Naive thymus-derived CD8-positive, alpha-beta T cell (primary cell): ENCODE results near the gene NCMAP. TPM values are rescaled to one million over a fixed set of nuclear protein-coding genes. Genes with fewer than 3 reads are reported as not detected.
"Not testable (repeated sequence)": the region's sequence is repeated elsewhere in the genome, so short reads cannot be mapped to it uniquely, and the experiment has no call there.

ENCODE experiments used
- ATAC-seq, 2 donors: fragments of 150-1000 bp; cut with Tn5 transposase in 1 of 2; sonication (Bioruptor Pico), chemical (Tn5 transposase) in 1 of 2; 1 replicate in 1 of 2; 2 replicates in 1 of 2; pipeline ENCODE4 v1.10.0; 2021; ENCODE audit warnings: mild to moderate bottlenecking in 2 of 2, moderate library complexity in 2 of 2
- POLR2A ChIA-PET: fragments of 350-600 bp; sonication (Branson Sonifier 250); formaldehyde crosslinking; loops from one replicate; lab custom pipeline; 2021; ENCODE audit warnings: antibody characterized with exemption; lab: Charles Lee
- DNase-seq, 10 donors: peaks; one replicate each; pipeline versions ENCODE4 v3.0.0 to v3.0.0-alpha.2; 2020 to 2022
- H3K27ac Mint-ChIP-seq, 10 donors: one replicate each; pipeline ENCODE4 v1.8.0; 2020 to 2022; ENCODE audit warnings: mild to moderate bottlenecking in 10 of 10, mixed read lengths in 10 of 10, moderate library complexity in 4 of 10, inconsistent platforms in 1 of 10
- H3K27me3 Mint-ChIP-seq, 5 donors: one replicate each; pipeline ENCODE4 v1.8.0; 2021 to 2022; ENCODE audit warnings: mixed read lengths in 5 of 5
- H3K36me3 Mint-ChIP-seq, 3 donors: one replicate each; pipeline ENCODE4 v1.8.0; 2020 to 2022; ENCODE audit warnings: mixed read lengths in 3 of 3, mild to moderate bottlenecking in 2 of 3, inconsistent platforms in 1 of 3
- H3K4me1 Mint-ChIP-seq, 4 donors: one replicate each; pipeline ENCODE4 v1.8.0; 2021 to 2022; ENCODE audit warnings: mixed read lengths in 4 of 4
- H3K4me3 Mint-ChIP-seq, 10 donors: one replicate each; pipeline ENCODE4 v1.8.0; 2020 to 2022; ENCODE audit warnings: mild to moderate bottlenecking in 10 of 10, mixed read lengths in 10 of 10, moderate library complexity in 6 of 10, inconsistent platforms in 1 of 10
- H3K9me3 Mint-ChIP-seq, 9 donors: one replicate each; pipeline ENCODE4 v1.8.0; 2020 to 2022; ENCODE audit warnings: mixed read lengths in 9 of 9, mild to moderate bottlenecking in 3 of 9, inconsistent platforms in 1 of 9, moderate library complexity in 1 of 9
- polyA plus RNA-seq, 3 donors: library from polyadenylated mRNA; unstranded; fragments of 300-500 nt; fragmentation: Illumina TruSeq; gene quantifications; one replicate each; pipeline ENCODE4 v1.2.3, GENCODE V29; 2021
- total RNA-seq, 8 experiments: library from RNA in 2 of 8; stranded (reverse) in 2 of 8; gene quantifications; one replicate each; pipeline ENCODE4 v1.2.3 and lab custom pipeline; 2021 to 2026

The NCMAP gene
- total and polyA plus RNA-seq, 5 experiments from 2014 or later, result 0.03 to 0.21 (median 0.09) TPM; not detected in 2

DNA sequence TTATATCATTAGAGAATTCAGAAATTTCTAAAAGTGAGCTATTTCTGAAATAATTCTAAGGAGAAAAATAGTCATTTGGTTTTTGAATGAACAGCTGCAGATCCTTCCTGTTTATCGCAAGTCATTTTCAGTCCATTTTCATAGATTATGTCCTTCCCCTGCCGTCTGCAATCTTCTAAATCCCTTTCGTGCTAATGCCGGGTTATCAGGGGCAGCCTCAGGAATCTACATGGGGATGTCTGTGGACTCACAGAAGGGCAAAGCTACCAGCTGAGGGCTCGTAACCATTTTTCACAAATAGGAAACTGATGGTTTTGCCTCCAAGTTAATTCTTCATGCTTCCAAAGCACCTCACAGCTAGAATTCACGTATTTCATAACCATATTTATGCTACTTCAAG is 30.3 kb upstream of the NCMAP start:
- POLR2A ChIA-PET, result interaction anchor here (0.8 to 4.9 kb wide), 6 partner anchors 10 to 324 kb away, joined by 3 to 77 read pairs (median 4); partner anchors contain the start of genes NIPAL3 and RCAN3
- H3K27me3 Mint-ChIP-seq, result no peaks in the 10 kb centered on the region
- peaks cover 0 to 78% (median 13%) of the 10 kb centered on the region in 3 donors for H3K36me3 Mint-ChIP-seq
- H3K4me1 Mint-ChIP-seq, result peaks cover 32 to 71% (median 69%) of the 10 kb centered on the region in 4 donors
- H3K9me3 Mint-ChIP-seq, result no peaks in the 10 kb centered on the region
- no peak for DNase-seq
- H3K4me3 Mint-ChIP-seq, result peak overlapping the region in 9 of 10 donors; percentile 14 to 72 (median 52)
- no peak for ATAC-seq
- peak overlapping the region; percentile 66 to 94 (median 90) for H3K27ac Mint-ChIP-seq

DNA sequence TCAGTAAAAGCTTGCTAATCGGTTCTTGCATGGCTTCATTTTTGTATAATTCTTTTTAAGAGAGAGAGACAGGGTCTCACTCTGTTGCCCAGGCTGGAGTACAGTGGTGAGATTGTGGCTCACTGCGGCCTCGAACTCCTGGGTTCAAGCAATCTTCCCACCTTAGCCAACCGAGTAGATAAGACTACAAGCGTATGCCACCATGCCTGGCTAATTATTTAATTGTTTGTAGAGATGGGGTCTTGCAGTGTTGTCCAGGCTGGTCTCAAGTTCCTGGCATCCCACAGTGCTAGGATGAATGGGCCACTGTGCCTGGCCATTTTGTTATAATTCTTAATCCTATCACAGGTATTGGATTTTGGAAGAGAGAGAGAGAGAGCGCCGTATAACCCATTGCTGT is 29.8 kb upstream of the NCMAP start:
- no peak for ATAC-seq
- peak overlapping the region in 8 of 10 donors; percentile 20 to 72 (median 62) for H3K4me3 Mint-ChIP-seq
- peaks cover 30 to 71% (median 68%) of the 10 kb centered on the region in 4 donors for H3K4me1 Mint-ChIP-seq
- H3K27ac Mint-ChIP-seq, result peak overlapping the region; percentile 66 to 94 (median 90)
- no peaks in the 10 kb centered on the region for H3K27me3 Mint-ChIP-seq
- H3K36me3 Mint-ChIP-seq, result peaks cover 0 to 75% (median 14%) of the 10 kb centered on the region in 3 donors
- POLR2A ChIA-PET, result interaction anchor here (0.8 to 4.9 kb wide), 7 partner anchors 10 to 324 kb away, joined by 3 to 77 read pairs (median 5); partner anchors contain the start of genes NIPAL3 and RCAN3
- no peaks in the 10 kb centered on the region for H3K9me3 Mint-ChIP-seq
- no peak for DNase-seq

DNA sequence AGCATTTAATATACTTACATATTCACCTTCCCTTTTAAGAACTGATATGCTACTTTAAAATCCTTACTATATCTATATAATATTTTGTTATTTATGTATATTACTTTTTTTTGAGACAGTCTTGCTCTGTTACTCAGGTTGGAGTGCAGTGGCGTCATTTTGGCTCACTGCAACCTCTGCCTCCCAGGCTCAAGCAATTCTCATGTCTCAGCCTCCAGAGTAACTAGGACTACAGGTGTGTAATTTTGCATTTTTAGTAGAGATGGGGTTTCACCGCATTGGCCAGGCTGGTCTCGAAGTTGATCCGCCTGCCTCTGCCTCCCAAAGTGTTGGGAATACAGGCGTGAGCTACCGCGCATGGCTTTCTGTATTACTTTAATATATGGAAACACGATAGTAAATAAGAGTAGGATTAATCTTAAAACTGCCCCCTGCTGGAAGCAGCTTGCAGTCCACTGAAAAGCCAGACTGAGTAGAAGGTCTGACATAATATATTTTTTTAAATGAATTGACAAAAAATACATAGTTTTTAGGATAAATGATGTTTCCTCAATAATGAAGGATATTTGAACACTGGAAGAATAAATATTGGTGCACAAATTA is 28.8 kb upstream of the NCMAP start:
- POLR2A ChIA-PET, result interaction anchor here (0.5 to 4.9 kb wide), 8 partner anchors 9 to 112 kb away, joined by 3 to 77 read pairs (median 6); partner anchors contain the start of genes NIPAL3 and RCAN3
- DNase-seq, result peak in 9 of 10 donors; percentile 15 to 76 (median 56)
- Mint-ChIP-seq H3K27ac (peak overlapping the region; percentile 66 to 96 (median 89)), H3K27me3 (no peaks in the 10 kb centered on the region), H3K4me1 (peaks cover 35 to 74% (median 71%) of the 10 kb centered on the region in 4 donors), H3K9me3 (no peaks in the 10 kb centered on the region), H3K36me3 (peaks cover 0 to 77% (median 15%) of the 10 kb centered on the region in 3 donors), H3K4me3 (peak overlapping the region in 6 of 10 donors; percentile 26 to 72 (median 42))
- peak; percentile 76 to 83 for ATAC-seq

DNA sequence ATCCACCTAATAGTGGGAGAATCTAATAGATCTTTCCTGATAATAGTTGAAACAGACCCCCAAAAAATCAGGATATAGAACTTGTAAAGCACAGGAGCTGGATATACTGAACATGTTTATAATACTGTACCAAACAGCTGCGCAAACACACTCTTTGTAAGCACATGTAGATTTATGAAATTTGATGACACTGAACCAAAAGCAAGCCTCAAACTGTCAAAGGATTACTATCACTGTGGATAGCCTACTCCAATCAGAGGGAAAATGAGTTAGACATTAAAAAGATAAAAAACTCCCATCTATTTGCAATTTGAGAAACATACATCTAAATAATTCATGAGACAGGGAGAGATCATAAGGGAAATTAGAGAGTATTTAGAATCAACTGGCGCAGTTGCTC is 27.1 kb upstream of the NCMAP start:
- Mint-ChIP-seq H3K27ac (peak overlapping the region; percentile 18 to 91 (median 79)), H3K9me3 (no peaks in the 10 kb centered on the region), H3K36me3 (peaks cover 5 to 79% (median 18%) of the 10 kb centered on the region in 3 donors), H3K4me1 (peaks cover 34 to 73% (median 68%) of the 10 kb centered on the region in 4 donors), H3K27me3 (no peaks in the 10 kb centered on the region), H3K4me3 (peak overlapping the region in 4 of 10 donors; percentile 33 to 51 (median 40))
- ATAC-seq (no peak), DNase-seq (no peak)
- POLR2A ChIA-PET, result interaction anchor here (0.6 to 3.2 kb wide), 3 partner anchors 17 to 27 kb away, joined by 5 to 21 read pairs (median 6); partner anchors contain the start of gene RCAN3

DNA sequence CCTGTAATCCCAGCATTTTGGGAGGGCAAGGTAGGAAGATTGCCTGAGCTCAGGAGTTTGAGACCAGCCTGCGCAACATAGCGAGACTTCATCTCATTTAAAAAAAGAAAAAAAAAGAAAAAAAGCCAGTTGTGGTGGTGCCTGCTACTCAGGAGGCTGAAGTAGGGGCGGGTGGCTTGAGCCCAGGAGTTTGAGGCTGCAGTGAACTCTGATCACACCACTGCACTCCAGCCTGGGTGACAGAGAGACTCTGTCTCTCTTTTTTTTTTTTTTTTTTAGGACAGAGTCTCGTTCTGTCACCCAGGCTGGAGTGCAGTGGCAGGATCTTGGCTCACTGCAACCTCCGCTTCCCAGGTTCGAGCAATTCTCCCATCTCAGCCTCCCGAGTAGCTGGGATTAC is 26.6 kb upstream of the NCMAP start:
- not testable (repeated sequence) for ATAC-seq, DNase-seq, H3K27me3 Mint-ChIP-seq, H3K9me3 Mint-ChIP-seq
- POLR2A ChIA-PET, result interaction anchor here (0.6 to 3.2 kb wide), 6 partner anchors 13 to 53 kb away, joined by 3 to 21 read pairs (median 6); partner anchors contain the start of gene RCAN3
- peak overlapping the region in 2 of 10 donors; percentile 35 to 51 for H3K4me3 Mint-ChIP-seq
- peaks cover 5 to 79% (median 21%) of the 10 kb centered on the region in 3 donors for H3K36me3 Mint-ChIP-seq
- peaks cover 39 to 75% (median 68%) of the 10 kb centered on the region in 4 donors for H3K4me1 Mint-ChIP-seq
- H3K27ac Mint-ChIP-seq, result peak overlapping the region in 9 of 10 donors; percentile 29 to 92 (median 86)

DNA sequence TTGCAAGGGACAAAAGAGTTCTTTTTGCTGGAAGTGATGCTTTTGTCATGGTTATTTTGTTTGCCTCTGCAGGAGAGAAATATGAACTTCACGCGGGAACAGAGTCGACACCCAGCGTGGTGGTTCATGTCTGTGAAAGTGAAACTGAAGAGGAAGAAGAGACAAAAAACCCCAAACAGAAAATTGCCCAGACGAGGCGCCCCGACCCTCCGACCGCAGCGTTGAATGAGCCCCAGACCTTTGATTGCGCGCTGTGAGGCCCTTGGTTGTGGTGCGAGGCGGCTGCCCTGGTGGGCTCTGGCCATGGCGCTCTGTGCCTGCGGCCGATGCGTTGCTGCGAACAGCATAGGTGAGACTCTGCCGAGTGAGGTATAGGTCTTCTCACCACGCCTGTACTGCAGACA is 20.9 kb upstream of the NCMAP start:
- peak; percentile 54 to 86 (median 77) for DNase-seq
- Mint-ChIP-seq H3K9me3 (no peaks in the 10 kb centered on the region), H3K36me3 (peaks cover 12 to 79% (median 30%) of the 10 kb centered on the region in 3 donors), H3K4me1 (peaks cover 28 to 78% (median 61%) of the 10 kb centered on the region in 4 donors), H3K27me3 (no peaks in the 10 kb centered on the region), H3K27ac (peak overlapping the region; percentile 98 to 100 (median 99)), H3K4me3 (peak overlapping the region; percentile 78 to 90 (median 84))
- ATAC-seq, result peak; percentile 68 to 83
- POLR2A ChIA-PET, result interaction anchor here (0.6 to 5.2 kb wide), 9 partner anchors 13 to 122 kb away, joined by 3 to 47 read pairs (median 4); partner anchors contain the start of genes NIPAL3, RCAN3 and STPG1

DNA sequence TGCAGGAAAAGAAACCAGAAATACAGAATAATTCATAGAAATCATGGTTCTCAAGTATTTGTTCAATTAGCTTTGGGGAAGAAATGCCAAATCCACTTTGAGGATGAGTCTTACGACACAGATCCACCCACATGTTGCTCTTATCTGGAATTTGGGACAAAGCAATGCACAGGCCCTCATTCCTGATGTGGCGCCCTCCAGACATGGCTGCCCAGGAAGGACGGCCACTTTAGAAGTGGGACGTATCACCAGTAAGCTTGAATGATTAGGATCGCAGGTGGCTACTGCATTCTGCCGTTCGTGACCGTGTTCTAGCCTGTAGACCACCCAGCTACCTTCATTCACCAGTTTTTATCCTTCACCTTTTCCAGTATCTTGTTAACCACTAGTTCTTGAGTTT is 20.1 kb upstream of the NCMAP start:
- DNase-seq (peak in 1 of 10 donors; percentile 10), ATAC-seq (no peak)
- Mint-ChIP-seq H3K4me3 (peak overlapping the region; percentile 78 to 90 (median 84)), H3K27ac (peak overlapping the region; percentile 98 to 100 (median 99)), H3K9me3 (no peaks in the 10 kb centered on the region), H3K27me3 (no peaks in the 10 kb centered on the region), H3K4me1 (peaks cover 28 to 80% (median 63%) of the 10 kb centered on the region in 4 donors), H3K36me3 (peaks cover 12 to 82% (median 33%) of the 10 kb centered on the region in 3 donors)
- POLR2A ChIA-PET, result interaction anchor here (0.6 to 5.2 kb wide), 15 partner anchors 9 to 123 kb away, joined by 3 to 47 read pairs (median 4); partner anchors contain the start of genes NIPAL3, RCAN3, SRRM1 and STPG1

DNA sequence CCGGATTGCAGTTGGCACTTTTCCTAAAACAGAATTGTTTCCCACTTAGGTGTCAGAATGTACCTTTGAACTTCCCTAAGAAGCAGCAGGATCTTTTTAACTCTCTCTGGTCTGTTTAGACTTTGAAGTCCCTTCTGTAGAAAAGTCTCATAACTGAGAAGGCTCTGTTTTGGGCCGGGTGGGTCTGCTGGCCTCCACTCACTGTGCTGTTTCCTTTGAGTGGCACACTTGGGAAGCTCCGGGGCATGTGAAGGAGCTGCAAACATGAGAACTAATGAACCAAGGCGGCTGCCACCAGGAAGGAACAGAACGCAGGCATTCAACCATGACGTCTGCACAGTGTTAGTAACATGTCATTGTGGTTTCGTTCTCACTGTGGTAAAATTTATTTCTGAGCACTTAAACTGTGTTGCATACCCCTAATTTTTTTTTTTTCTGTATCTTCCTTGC is 19.5 kb upstream of the NCMAP start:
- Mint-ChIP-seq H3K36me3 (peaks cover 12 to 85% (median 31%) of the 10 kb centered on the region in 3 donors), H3K4me3 (peak overlapping the region; percentile 72 to 90 (median 84)), H3K9me3 (no peaks in the 10 kb centered on the region), H3K4me1 (peaks cover 27 to 82% (median 64%) of the 10 kb centered on the region in 4 donors), H3K27ac (peak overlapping the region; percentile 98 to 100 (median 99)), H3K27me3 (no peaks in the 10 kb centered on the region)
- DNase-seq (peak; percentile 50 to 91 (median 84)), ATAC-seq (peak; percentile 59 to 86)
- POLR2A ChIA-PET, result interaction anchor here (0.6 to 5.2 kb wide), 10 partner anchors 9 to 123 kb away, joined by 3 to 47 read pairs (median 4); partner anchors contain the start of genes RCAN3, SRRM1 and STPG1

DNA sequence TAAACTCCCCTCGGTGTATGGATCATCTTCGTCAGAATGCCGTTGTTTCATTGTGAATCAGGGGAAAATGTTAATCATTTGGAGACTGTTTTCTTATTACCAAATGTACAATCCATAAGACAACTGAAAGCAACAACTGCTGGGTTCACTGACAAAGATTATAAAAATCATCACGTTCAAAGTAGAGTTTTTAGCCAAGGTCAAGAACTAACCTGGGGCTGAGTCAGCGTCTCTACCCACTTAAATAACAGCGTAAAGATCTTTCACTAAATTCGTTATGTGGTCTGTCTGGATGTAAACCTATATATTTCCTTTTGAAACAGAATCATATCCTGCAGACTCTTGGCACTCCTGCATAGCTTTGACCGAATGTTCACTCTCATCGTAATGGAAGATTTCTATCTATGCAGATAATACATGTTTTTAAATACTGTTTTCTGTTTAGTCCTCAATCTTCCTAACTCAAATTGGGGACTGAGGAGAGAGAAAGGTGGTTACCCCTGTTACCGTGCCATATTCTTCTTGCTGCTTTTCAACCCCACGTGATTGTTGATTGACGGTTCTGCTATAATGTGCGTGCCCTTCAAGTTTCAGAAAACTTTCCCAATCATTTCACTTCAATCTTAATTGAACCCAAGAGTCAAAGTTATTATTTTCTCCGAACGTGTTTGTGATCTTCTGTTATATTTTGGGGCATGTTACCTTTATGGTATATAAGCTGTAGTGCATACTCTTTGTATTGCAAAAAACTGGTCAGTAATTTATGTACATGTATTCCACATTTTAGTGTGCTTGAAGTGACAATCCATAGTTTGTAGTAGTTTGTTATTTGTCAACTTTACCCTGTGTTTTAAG is 15.6 kb upstream of the NCMAP start:
- POLR2A ChIA-PET, result interaction anchor here (0.7 to 1.3 kb wide), 7 partner anchors 17 to 218 kb away, joined by 3 to 5 read pairs (median 3); partner anchors contain the start of genes NIPAL3 and RCAN3
- peaks cover 7 to 55% (median 21%) of the 10 kb centered on the region in 3 donors for H3K36me3 Mint-ChIP-seq
- no peak for ATAC-seq
- no peaks in the 10 kb centered on the region for H3K9me3 Mint-ChIP-seq
- peak overlapping the region; percentile 62 to 99 (median 87) for H3K27ac Mint-ChIP-seq
- DNase-seq, result no peak
- peak overlapping the region in 3 of 10 donors; percentile 39 to 75 (median 48) for H3K4me3 Mint-ChIP-seq
- H3K4me1 Mint-ChIP-seq, result peaks cover 25 to 78% (median 61%) of the 10 kb centered on the region in 4 donors
- H3K27me3 Mint-ChIP-seq, result no peaks in the 10 kb centered on the region

DNA sequence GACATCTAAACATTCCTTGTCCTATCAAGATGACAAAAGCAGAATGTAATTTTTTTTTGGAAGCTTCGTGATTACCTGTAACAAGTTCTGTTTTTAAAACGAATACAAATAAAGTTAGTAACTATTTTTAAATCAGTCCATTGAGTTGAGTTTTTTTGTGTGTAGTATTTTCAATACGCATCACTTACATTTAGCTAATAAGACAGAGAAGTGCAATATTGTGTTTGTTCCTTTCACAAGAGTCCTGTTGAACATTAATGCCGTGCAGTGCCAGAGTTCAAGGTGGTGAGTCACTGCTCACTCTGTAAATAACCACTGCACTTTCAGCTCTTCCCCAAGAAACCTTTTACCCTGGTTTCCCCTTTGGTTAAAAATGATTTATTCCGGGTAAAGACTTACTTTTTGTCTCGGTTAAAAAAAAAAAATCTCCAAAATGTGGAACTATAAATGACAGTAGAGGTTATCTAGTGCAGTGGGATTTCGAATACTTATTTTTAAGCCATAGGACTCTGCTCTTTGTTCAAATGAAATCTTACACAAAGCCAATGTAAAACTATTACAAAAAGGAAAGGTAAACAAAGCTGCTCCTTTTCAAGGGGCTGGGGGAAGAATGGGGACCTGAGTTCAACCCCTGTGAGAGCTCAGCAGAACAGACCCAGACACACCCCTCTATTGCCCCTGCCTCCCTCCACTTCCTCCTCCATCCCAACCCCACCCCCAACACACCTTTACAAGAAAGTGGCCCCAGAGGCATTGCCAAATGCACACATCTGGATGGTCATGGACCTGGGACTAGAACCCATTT is 14.8 kb upstream of the NCMAP start:
- POLR2A ChIA-PET, result interaction anchor here (0.7 to 1.3 kb wide), 8 partner anchors 15 to 219 kb away, joined by 3 to 5 read pairs (median 3); partner anchors contain the start of genes NIPAL3, RCAN3 and SRRM1
- no peak for DNase-seq
- Mint-ChIP-seq H3K9me3 (no peaks in the 10 kb centered on the region), H3K4me3 (peak overlapping the region in 5 of 10 donors; percentile 26 to 75 (median 48)), H3K36me3 (peaks cover 7 to 49% (median 20%) of the 10 kb centered on the region in 3 donors), H3K27me3 (no peaks in the 10 kb centered on the region), H3K4me1 (peaks cover 28 to 78% (median 64%) of the 10 kb centered on the region in 4 donors), H3K27ac (peak overlapping the region; percentile 74 to 99 (median 88))
- peak in 1 of 2 donors; percentile 50 for ATAC-seq
